GM12891 (cell line): ENCODE measurements around the gene FKBP8.
A peak's percentile ranks its signal among the peaks of the same experiment; 100 is the strongest.

Experiments
- DNase-seq: peaks from one replicate; pipeline ENCODE4 v3.0.0; 2011; ENCODE audit warnings: low spot score; ENCODE audit not compliant: insufficient read length
- FAIRE-seq: peaks from 2 replicates; lab custom pipeline; 2011; peaks lifted over from hg19 to GRCh38; lab: Jason Lieb, UNC
- PAX5 ChIP-seq: IDR thresholded peaks from 2 replicates; pipeline ENCODE4 v1.6.1; 2011; ENCODE audit warnings: low read length, moderate library complexity, mild to moderate bottlenecking; ENCODE audit not compliant: insufficient read depth, severe bottlenecking
- POLR2A ChIP-seq: IDR thresholded peaks from 2 replicates; pipeline ENCODE4 v1.6.1; 2011; ENCODE audit warnings: low read depth, low read length, control low read depth
- POLR2AphosphoS5 ChIP-seq: IDR thresholded peaks from 2 replicates; pipeline ENCODE4 v1.6.1; 2011; ENCODE audit warnings: low read depth, low read length, control low read depth
- POU2F2 ChIP-seq: IDR thresholded peaks from 2 replicates; pipeline ENCODE4 v1.6.1; 2011; ENCODE audit warnings: low read depth, mild to moderate bottlenecking, control low read depth, low read length, moderate library complexity
- SPI1 ChIP-seq: IDR thresholded peaks from 2 replicates; pipeline ENCODE4 v1.6.1; 2011; ENCODE audit warnings: low read depth, low read length, control low read depth
- TAF1 ChIP-seq: IDR thresholded peaks from 2 replicates; pipeline ENCODE4 v1.6.1; 2011; ENCODE audit warnings: low read depth, low read length, control low read depth

The FKBP8 gene

DNA sequence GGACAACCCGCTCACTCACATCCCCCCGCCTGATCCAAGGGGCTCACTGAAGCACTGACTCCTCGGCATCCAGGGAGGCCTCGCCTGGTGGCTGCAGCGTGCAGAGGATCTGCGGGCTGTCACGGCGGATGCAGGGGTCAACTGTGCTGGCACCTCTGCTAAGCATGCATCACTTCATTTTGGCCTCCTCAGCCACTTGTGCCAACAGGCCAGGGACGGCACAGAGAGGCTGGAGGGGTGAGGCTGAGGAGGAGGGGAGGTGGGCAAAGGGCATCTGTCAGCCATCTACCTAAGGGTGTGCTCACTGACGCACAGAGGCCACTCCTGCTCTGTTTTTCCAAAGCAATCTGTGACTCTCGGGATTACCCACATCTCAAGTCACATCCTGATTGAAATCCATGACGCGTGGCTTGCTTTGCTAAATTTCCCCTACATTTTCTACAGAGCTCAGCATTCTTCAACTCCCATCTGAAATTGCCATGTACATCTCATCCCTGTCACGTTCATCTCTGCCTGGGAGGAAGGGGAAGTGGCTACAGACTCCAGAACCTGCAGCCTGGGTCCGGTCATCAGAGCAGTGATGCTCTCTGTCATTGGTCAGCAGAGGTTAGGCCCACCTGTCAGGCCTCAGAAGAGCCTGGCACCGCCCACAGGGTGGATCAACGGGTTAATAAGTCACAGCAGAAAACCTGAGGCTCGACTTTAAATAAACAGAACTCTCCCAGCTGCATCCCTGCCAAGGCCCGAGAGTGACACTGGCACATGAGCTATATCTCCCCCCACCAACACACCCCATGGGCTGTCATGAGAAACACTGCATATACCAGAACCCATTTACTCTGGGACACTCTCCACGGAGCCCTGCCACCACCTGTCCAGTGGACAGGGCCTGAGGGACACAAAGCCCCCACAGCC lies 39.1 kb downstream of the FKBP8 start:
- DNase-seq (no peak), FAIRE-seq (no peak)
- TF ChIP-seq POLR2A (no peak), TAF1 (no peak), PAX5 (no peak), SPI1 (peak; percentile 44; the same call in 1 of the 2 replicates), POLR2AphosphoS5 (no peak), POU2F2 (no peak)

DNA sequence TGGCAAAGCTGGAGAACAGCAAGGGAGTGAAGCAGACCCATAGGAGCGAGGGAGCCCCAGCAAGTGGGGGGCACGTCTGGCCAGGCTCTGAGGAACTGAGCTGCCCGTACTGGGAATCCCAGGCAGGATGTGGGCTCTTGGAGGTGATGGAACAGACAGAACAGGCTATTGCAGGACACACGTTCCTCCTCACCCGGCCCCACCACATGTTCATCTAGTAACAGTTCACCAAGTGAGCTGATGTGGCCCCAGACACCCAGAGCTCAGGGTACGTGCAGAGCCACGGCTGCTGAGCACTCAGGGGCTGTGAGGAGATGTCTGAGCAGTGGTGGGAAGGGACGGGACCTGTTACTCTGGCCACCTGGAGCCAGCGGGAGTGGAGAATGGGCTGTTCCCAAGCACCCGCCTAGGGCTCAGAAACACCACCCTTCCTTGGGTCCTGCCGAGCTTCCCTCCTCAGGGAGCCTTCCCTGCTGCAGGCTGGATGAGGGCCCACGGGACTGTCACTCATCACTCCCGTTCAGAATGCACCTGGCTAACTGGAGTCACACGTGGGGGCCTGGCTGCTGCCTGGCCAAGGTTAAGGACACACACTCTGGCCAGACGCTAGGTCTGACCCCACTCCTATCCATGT lies 39.9 kb downstream of the FKBP8 start:
- TF ChIP-seq TAF1: no peak
- TF ChIP-seq POLR2AphosphoS5: no peak
- no peak for TF ChIP-seq SPI1
- no peak for TF ChIP-seq POLR2A
- no peak for TF ChIP-seq POU2F2
- TF ChIP-seq PAX5: no peak
- FAIRE-seq: no peak
- no peak for DNase-seq

DNA sequence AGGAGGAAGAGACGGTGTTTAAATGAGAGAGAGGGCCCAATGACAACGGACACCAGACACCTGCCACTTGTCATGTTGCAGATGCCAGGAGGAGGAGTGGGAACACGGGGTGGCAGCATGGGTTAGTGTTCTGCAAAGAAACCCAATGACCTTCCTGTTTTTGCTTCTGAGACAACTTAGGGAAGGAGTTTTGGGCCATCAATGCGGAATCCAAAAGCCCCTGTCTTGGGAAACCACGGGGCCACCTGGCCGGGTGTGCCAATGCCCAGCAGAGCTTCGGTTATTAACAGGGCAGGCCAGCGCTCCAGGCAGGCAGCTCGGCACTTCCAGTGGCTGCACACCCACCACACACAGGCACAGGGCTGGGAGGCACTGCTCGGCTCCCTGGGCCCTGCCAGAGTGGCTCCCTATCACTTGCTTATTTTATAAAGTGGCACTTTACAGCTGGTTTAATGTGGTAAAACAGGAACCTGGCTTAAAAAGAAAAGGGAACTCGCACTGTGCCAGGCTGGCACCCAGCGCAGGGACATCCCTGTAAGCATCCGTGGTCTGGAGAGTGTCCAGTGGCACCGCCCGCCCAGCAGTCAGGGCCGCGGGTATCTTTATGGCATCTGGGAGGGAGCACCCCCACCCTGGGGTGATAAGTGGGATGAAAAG lies 40.6 kb downstream of the FKBP8 start:
- no peak for DNase-seq
- TF ChIP-seq PAX5: no peak
- no peak for TF ChIP-seq SPI1
- TF ChIP-seq TAF1: no peak
- no peak for TF ChIP-seq POLR2AphosphoS5
- no peak for TF ChIP-seq POLR2A
- TF ChIP-seq POU2F2: no peak
- FAIRE-seq: no peak

DNA sequence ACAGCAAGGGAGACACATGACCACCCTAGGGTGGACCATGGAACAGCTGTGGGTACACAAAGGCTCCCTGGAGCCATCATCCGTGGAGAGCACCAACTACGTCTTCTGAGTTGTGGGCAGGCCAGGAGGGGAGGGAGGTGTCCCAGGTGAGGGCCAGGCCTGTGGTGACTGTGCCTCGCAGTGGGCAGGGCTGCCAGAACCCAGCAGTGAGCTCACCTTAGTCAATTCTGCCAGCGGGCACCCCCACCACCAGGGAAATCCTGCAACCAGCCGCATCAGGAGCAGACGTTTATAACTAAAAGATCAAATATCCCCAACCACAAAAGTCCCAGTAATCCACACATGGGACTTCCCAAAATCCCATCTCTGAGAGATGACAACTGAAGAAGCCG lies 41.1 kb downstream of the FKBP8 start:
- no peak for DNase-seq
- no peak for TF ChIP-seq POU2F2
- TF ChIP-seq POLR2A: no peak
- TF ChIP-seq SPI1: no peak
- no peak for TF ChIP-seq TAF1
- TF ChIP-seq PAX5: no peak
- no peak for TF ChIP-seq POLR2AphosphoS5
- peak; percentile 5 for FAIRE-seq

DNA sequence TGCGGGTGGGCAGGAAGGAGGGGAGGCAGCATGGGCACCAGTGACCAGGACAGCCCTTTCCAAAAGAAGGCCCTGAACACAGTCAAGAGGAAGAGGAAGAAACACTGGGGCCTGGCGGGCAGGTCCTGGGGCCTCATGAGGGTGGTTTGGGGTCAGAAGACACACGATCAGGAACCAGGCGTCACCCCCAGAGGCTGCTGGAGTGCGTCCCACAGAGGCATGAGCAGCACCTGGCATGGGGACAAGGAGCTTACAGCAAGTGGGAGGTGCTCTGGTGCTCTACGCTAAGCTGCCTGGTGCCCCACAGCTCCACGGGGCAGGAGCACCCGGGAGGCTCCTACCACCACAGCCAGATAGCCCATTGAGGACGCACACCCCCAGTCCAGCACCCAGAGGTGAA lies 41.5 kb downstream of the FKBP8 start:
- FAIRE-seq (no peak), DNase-seq (no peak)
- TF ChIP-seq SPI1: no peak
- no peak for TF ChIP-seq TAF1
- TF ChIP-seq PAX5: no peak
- TF ChIP-seq POLR2AphosphoS5: no peak
- no peak for TF ChIP-seq POLR2A
- no peak for TF ChIP-seq POU2F2

DNA sequence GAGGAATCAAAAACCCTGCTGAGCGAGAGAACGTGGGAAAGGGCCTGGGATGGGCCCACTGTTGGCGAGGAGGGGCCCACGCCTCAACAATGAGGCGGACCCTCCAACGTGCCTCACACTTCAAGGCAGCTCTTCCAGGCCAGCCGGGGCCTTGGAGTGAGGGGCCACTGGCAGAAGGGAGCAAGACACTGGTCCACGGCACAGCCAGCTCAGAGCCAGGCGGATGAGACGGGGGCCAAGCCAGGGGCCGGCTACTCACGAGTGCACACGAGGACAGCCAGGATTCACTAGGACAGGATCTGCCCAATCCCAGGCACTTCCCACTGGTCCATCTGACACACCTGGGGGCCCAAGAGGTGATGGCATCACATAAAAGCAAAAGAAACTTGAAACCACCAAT lies 42.0 kb downstream of the FKBP8 start:
- no peak for DNase-seq
- TF ChIP-seq TAF1 (no peak), POU2F2 (no peak), POLR2AphosphoS5 (no peak), POLR2A (no peak), PAX5 (no peak), SPI1 (no peak)
- no peak for FAIRE-seq

DNA sequence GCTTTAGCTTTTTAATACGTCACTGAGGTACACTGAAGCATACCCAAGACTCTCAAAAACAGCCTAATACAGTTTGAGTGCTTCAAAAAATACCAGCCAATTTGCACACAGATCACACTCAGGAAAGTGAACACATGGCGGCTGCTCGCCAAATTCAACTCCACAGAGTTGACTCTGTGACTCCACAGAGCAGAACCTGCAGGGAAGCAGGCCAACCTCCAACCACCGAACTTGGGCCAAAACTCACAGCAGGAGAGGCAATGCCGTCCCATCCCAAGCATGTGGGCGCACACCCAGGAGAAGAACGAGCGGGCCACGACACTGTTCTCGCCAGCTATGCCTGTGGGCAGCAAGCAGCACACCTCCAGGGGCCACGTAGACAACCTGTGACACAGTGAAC lies 42.6 kb downstream of the FKBP8 start:
- peak; percentile 67 for FAIRE-seq
- no peak for DNase-seq
- no peak for TF ChIP-seq POLR2AphosphoS5

DNA sequence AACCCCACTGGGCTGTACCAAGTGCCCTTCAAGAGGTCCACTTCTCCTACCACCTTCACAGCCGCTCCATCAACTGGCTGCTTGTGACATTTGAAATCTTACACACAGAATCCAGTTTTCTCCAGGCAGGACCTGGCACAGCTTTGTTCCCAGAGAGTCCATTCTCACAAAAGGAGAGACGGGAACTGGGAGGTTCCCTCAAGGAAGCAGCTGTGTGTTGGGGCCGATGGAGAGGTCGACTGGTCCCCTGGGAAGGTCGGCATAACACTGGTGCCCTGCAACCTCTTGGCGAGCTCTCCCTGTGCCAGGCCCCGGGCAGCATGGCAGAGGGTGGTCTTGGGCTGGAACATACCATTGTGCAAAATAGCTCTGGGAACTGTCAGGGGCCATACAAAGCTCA lies 43.0 kb downstream of the FKBP8 start:
- no peak for FAIRE-seq

More for the DNA sequence above, 43.0 kb downstream of the FKBP8 start:
- no peak for DNase-seq
- no peak for TF ChIP-seq TAF1
- no peak for TF ChIP-seq POLR2A
- TF ChIP-seq PAX5: no peak
- TF ChIP-seq POLR2AphosphoS5: no peak
- no peak for TF ChIP-seq SPI1
- no peak for TF ChIP-seq POU2F2
